GM18517 (cell line): ENCODE results near the gene CEACAM19.
"Not testable (repeated sequence)": the region's sequence is repeated elsewhere in the genome, so short reads cannot be mapped to it uniquely, and the experiment has no call there.

ENCODE experiments used
- ATAC-seq: cut with Tn5 transposase; IDR thresholded peaks from one replicate; pipeline ENCODE4 v1.9.1; 2021; ENCODE audit warnings: mild to moderate bottlenecking, moderate library complexity; ENCODE audit not compliant: unreplicated experiment

Gene CEACAM19

DNA sequence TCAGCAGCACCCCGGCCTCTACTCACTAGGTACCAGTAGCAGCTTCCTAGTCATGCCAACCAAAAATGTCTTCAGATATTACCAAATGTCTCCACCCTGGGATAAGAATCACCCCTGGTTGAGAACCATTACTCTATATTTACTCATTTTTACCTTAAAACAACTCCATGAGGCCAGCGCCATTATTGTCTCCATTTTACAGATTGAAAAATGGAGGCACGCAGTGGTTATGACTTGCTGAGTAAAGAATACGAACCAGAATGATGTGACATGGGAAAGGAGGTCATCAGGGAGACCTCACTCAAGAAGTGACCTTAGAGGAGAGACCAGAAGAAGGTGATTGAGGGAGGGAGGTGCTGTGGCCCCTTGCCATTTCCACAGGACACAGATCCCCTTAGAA is 2.2 kb downstream of the CEACAM19 start:
- ATAC-seq: no peak

DNA sequence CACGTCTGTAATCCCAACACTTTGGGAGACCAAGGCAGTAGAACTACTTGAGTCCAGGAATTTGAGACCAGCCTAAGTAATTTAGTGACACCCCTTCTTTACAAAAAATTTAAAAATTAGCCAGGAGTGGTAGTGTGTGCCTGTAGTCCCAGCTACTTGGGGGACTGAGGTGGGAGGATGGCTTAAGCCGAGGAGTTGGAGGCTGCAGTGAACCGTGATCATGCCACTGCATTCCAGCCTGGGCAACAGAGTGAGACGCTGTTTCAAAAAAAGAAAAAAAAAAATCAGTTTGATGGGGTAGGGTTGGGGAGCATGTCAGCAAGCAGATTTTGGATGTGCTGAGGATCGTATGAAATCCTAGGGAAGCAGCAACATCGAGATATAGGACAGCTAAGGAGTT is 4.2 kb downstream of the CEACAM19 start:
- ATAC-seq: no peak

DNA sequence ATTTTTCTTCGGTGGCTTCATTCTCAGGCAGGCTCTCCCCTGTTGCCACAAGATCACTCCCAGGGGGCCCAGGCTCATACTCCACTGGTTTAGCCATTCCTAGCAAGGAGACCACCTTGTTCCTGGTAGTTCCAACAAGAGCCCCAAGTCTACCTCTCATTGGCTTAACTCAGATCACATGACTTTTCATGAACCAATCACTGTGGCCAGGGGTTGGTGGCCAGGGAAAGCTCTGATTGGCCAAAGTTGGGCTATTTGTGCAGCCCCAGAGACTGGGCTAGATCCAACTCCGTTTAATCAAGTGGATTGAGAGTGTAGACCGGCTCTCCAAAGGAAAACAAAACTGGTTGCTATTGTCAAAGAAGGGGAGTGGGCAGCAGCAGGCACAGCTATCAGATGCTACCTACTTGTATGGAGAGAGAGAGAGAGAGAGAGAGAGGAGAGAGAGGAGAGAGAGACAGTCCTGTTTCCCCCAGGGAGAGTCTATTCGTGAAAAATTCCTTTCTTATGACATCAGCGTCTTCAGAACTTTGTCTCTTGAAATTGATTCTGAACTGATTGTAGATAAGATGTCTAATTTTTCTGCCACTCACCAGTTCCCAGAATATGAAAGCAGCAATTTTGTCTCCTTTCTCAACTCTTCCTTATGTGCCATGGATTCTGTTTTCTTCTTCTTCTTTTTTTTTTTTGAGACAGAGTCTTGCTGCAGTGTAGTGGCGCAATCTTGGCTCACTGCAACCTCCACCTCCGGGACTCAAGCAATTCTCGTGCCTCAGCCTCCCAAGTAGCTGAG is 5.9 kb downstream of the CEACAM19 start:
- ATAC-seq: no peak

GRCh38 chr19:44680536-44680935 is 9.3 kb downstream of the CEACAM19 start:
- no peak for ATAC-seq

- no peak for ATAC-seq
Observed at GRCh38 chr19:44681992-44682790, 10.9 kb downstream of the CEACAM19 start.

GRCh38 chr19:44682807-44683206 is 11.5 kb downstream of the CEACAM19 start:
- ATAC-seq: no peak

DNA sequence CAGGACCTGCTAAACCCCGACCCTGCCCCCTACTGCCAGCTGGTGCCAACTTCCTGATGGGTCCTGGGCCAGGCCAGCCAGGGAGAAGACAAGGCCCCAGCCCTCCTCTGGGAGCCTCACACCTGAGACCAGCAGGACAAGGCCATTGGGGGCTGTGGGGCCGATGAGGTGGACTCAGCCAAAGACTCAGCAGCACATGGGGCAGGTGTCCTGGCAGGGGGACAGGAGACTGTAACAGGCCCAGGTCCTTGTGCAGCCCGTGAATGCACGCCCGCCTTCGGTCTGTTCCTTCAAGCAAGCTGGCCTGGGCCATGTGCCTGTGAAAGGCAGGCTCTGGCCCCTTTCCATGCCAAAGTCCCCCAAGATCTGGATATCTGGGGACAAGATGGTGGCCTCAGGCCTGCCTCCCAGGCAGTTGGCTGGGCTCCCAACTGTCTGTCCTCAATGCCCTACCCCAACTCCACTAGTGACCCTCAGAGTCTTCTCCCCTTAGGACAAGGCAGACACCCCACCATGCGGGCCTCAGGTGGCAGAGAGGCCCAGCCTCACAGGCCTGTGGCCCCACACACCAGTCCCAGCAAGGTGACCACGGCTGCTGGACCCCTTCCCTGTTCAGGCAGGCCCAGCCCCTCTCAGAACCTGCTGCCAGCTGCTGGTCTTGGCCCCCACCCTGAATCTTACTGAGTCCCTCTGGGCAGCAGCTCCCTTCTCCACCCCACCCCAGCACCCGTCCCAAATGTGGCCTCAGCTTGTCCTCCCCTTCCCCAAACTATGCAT is 12.3 kb downstream of the CEACAM19 start:
- ATAC-seq: no peak

GRCh38 chr19:44684396-44684795 is 13.1 kb downstream of the CEACAM19 start:
- not testable (repeated sequence) for ATAC-seq

- no peak for ATAC-seq
Observed at GRCh38 chr19:44684892-44685863, 13.9 kb downstream of the CEACAM19 start.

DNA sequence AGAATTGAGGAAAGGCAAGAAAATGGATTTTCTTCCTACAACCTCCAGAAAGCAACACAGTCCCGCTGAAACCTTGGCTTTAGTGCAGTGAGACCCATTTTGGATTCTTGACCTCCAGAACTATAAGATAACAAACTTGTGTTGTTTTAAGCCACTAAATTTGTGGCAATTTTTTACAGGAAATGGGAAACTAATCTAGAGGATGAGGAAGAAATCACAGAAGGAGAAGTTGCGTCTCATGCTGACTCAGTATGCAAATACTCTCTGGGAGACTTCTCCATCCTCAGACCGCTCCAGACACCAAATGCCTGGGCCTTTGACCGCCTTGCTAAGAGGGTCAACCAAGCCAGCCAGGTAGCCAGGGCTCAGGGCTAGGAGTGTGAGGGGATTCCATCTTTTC is 14.6 kb downstream of the CEACAM19 start:
- no peak for ATAC-seq

- no peak for ATAC-seq
Observed at GRCh38 chr19:44686896-44687295, 15.6 kb downstream of the CEACAM19 start.

- no peak for ATAC-seq
Observed at GRCh38 chr19:44687888-44688287, 16.6 kb downstream of the CEACAM19 start.

DNA sequence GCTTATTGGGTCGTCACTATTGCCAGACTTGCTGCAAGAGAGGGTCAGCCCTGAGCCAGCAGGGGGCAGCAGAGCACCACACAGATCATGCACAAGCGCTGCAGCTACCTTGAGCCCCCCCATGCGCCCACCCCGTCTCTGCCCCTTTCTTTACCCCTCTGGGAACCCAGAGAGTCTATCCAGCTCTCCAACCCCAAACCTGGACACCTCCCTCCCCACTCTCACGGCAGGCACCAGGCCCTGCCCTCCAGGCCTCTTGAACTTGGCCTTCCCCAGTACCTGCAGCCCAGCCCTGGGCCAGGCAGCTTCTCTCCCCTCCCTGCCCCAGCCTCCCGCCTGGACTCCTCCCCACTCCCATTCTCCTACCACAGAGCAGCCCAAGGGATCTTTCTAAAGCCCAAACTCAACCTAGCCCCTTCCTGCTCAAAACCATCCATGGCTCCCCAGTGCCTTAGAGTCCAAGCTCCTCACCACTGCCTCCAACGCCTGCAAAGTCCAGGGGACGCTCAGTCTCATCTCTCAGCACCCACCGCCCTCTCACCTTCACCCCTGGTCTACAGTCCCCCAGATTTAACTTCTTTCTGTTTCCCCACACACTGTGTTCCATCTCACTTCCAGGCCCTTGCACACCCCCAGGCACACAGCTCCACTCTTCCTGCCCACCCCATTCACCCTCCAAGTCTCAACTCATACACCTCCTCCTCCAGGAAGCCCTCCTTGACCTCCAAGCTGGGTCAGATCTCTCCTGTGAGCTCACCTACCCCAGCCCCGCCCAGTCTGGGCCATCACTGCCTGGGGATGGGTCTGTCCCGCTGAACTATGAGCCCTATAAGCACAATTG is 18.2 kb downstream of the CEACAM19 start:
- ATAC-seq: no peak

GRCh38 chr19:44690131-44690440 is 18.8 kb downstream of the CEACAM19 start:
- no peak for ATAC-seq

DNA sequence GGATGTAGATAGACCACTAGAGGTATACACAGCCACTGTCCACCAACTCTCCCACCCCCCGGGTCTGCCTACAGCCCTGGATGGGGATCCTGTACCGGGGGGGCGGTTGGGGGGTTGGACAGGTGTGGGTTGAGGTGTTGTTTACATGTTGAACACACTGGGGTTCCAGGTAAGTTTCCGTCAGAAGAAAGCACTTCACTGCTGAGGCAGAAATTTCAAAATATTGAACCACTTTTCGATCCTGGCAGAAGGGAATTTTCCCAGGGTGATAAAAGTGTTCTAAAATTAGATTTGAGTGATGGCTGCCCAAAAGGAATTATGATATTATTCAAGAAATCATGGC is 21.1 kb downstream of the CEACAM19 start:
- ATAC-seq: no peak

DNA sequence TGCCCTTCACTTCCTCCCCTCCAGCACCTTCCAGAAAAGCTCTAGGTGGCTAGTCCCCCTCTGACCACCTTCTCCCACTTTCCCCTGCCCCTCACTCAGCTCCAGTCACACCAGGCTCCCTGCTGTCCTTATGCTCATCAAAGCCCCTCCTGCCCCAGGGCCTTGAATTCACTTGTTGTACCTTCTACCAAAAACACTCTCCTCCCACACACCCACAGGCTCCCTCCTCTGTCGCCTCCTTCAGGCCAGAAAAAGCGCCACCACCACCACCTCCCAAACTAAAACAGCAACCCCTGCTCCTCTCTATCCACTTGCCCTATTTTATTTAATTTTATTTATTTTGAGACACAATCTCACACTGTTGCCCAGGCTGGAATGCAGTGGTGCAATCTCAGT is 22.9 kb downstream of the CEACAM19 start:
- no peak for ATAC-seq

DNA sequence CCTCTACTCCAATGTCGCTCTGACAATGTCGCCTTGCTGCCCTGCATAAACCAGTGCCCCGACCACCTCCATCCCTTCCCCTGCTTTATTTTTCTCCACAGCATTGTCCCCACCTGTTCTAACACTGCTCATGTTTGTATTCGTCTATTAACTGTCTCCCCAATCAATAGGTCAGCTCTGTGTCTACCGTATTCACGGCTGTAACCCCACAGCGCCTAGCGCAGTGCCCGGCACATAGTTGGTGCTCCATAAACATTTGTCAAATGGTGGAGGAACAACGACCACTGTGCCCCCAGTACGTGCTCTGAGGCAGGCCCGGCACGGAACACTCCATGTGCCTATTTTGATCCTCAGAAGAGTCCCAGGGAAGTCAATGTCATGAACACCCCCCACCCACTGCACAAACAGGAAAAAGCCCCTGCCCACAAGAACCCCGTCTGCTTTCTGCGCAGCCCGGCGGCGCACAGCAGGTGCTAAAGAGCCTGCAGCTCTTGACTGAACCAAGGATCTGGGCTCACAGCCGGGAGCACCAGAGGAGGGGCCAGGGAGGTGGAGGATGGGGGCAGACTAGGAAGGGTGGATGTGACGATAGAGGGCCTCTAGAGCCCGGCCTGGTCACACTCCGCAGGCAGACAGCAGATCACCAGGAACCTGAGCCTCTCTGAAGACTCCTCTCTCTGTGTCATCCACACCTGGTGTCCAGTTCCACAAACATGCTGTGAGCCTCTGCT is 25.8 kb downstream of the CEACAM19 start:
- no peak for ATAC-seq

DNA sequence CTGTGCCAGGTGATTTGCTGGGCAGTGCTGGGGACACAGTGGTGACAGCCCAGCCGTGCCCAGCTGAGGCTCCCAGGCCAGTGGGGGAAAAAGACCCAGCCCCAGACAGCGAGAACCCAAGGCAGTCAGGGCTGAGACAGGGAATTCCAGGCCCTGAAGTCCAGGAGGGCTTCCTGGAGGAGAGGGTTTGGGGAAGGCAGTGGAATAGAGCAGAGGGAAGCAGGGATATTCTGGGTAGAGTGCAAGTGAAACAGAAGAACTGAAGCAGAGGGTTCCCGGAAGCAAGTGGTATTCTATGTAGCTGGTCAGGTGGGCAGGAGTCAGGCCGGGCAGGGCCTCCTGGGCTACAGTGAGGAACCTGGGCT is 26.4 kb downstream of the CEACAM19 start:
- ATAC-seq: no peak
